GM19467 (cell line): ENCODE results near the gene NMT1.

ENCODE experiments used
- ATAC-seq: cut with Tn5 transposase; IDR thresholded peaks from one replicate; pipeline ENCODE4 v1.9.1; 2021; ENCODE audit warnings: mild to moderate bottlenecking, moderate library complexity; ENCODE audit not compliant: unreplicated experiment

Gene NMT1

GRCh38 chr17:45132572-45133463, 71.7 kb downstream of the NMT1 start:
- no peak for ATAC-seq

- ATAC-seq: peak; percentile 77
These were observed 74.3 kb downstream of the NMT1 start, which contains the start of gene ACBD4 for GRCh38 chr17:45135192-45135977. ACBD4 (plus strand) TSS chr17:45135687; CDS start chr17:45136145, 458 bp downstream.

GRCh38 chr17:45135978-45136791, 75.1 kb downstream of the NMT1 start:
- ATAC-seq: no peak

GRCh38 chr17:45136846-45137560, 75.9 kb downstream of the NMT1 start:
- no peak for ATAC-seq

- ATAC-seq: no peak
These were observed 76.6 kb downstream of the NMT1 start for GRCh38 chr17:45137561-45138305.

- ATAC-seq: no peak
These were observed 77.9 kb downstream of the NMT1 start for GRCh38 chr17:45138911-45139532.

- no peak for ATAC-seq
These were observed 78.4 kb downstream of the NMT1 start for GRCh38 chr17:45139533-45139920.

GRCh38 chr17:45143094-45143670, 82.1 kb downstream of the NMT1 start:
- no peak for ATAC-seq

GRCh38 chr17:45143767-45144198, 82.7 kb downstream of the NMT1 start:
- ATAC-seq: no peak

- no peak for ATAC-seq
These were observed 83.3 kb downstream of the NMT1 start for GRCh38 chr17:45144199-45145034.

- ATAC-seq: no peak
These were observed 83.9 kb downstream of the NMT1 start for GRCh38 chr17:45145035-45145389.

GRCh38 chr17:45146166-45146565, 85.0 kb downstream of the NMT1 start:
- no peak for ATAC-seq

- no peak for ATAC-seq
These were observed 85.4 kb downstream of the NMT1 start for GRCh38 chr17:45146592-45146889.

GRCh38 chr17:45146890-45147580, 85.9 kb downstream of the NMT1 start:
- no peak for ATAC-seq

GRCh38 chr17:45147581-45148182, 86.6 kb downstream of the NMT1 start:
- ATAC-seq: no peak

- peak; percentile 69 for ATAC-seq
These were observed 87.3 kb downstream of the NMT1 start, which contains the start of gene HEXIM1 for GRCh38 chr17:45148183-45149036. HEXIM1 (plus strand) TSS chr17:45148475; CDS start chr17:45149191, 716 bp downstream.
